H9 (cell line): ENCODE data around the gene WBP1L. TPM values are rescaled to one million over a fixed set of nuclear protein-coding genes. Genes with fewer than 3 reads are reported as not detected.

Experiments used
- DNase-seq: peaks from one replicate; pipeline ENCODE4 v3.0.0-alpha.2; 2017
- H2AFZ ChIP-seq: one replicate; pipeline ENCODE4 v1.6.1; 2013; ENCODE audit warnings: mild to moderate bottlenecking, low read length, control low read depth, moderate library complexity
- H2AK5ac ChIP-seq: 2 replicates; pipeline ENCODE4 v1.6.1; 2013; ENCODE audit warnings: low read length, control low read depth, mixed read lengths; ENCODE audit not compliant: insufficient read length
- H2BK120ac ChIP-seq: one replicate; pipeline ENCODE4 v1.6.1; 2013; ENCODE audit warnings: low read depth, mild to moderate bottlenecking, low read length, control low read depth, inconsistent platforms; ENCODE audit not compliant: poor library complexity, severe bottlenecking
- H2BK12ac ChIP-seq: 2 replicates; pipeline ENCODE4 v1.6.1; 2013; ENCODE audit warnings: low read length, control low read depth, mixed read lengths, low read depth; ENCODE audit not compliant: insufficient read length
- H2BK15ac ChIP-seq: 2 replicates; pipeline ENCODE4 v1.6.1; 2013; ENCODE audit warnings: low read depth, low read length, control low read depth
- H2BK20ac ChIP-seq: one replicate; pipeline ENCODE4 v1.6.1; 2013; ENCODE audit warnings: low read depth, mild to moderate bottlenecking, low read length, control low read depth, inconsistent platforms; ENCODE audit not compliant: poor library complexity, severe bottlenecking
- H2BK5ac ChIP-seq: 2 replicates; pipeline ENCODE4 v1.6.1; 2013; ENCODE audit warnings: low read length, control low read depth, mixed read lengths; ENCODE audit not compliant: insufficient read length
- H3K14ac ChIP-seq: 2 replicates; pipeline ENCODE4 v1.6.1; 2013; ENCODE audit warnings: low read length, control low read depth; ENCODE audit not compliant: insufficient read depth
- H3K18ac ChIP-seq: 2 replicates; pipeline ENCODE4 v1.6.1; 2013; ENCODE audit warnings: low read depth, mild to moderate bottlenecking, mixed read lengths, low read length, control low read depth; ENCODE audit not compliant: insufficient read length
- H3K23ac ChIP-seq: 2 replicates; pipeline ENCODE4 v1.6.1; 2013; ENCODE audit warnings: low read length, control low read depth, mixed read lengths, low read depth; ENCODE audit not compliant: insufficient read length
- H3K23me2 ChIP-seq: 2 replicates; pipeline ENCODE4 v1.6.1; 2013; ENCODE audit warnings: low read depth, mild to moderate bottlenecking, mixed read lengths, low read length, control low read depth; ENCODE audit not compliant: insufficient read length, poor library complexity, severe bottlenecking
- H3K27ac ChIP-seq: 2 replicates; pipeline ENCODE4 v1.5.1; 2013; ENCODE audit warnings: low read length, control low read depth, mixed read lengths, low read depth; ENCODE audit not compliant: insufficient read length
- H3K27me3 ChIP-seq: 2 replicates; pipeline ENCODE4 v1.6.1; 2013; ENCODE audit warnings: low read length, control low read depth, inconsistent platforms; ENCODE audit not compliant: insufficient read depth
- H3K4ac ChIP-seq: 2 replicates; pipeline ENCODE4 v1.6.1; 2013; ENCODE audit warnings: low read depth, mild to moderate bottlenecking, control low read depth, inconsistent platforms, low read length, moderate library complexity
- H3K4me1 ChIP-seq: 2 replicates; pipeline ENCODE4 v1.6.1; 2013; ENCODE audit warnings: low read length, control low read depth, inconsistent platforms; ENCODE audit not compliant: insufficient read depth
- H3K4me2 ChIP-seq: 2 replicates; pipeline ENCODE4 v1.6.1; 2013; ENCODE audit warnings: low read length, control low read depth, mixed read lengths; ENCODE audit not compliant: insufficient read length, insufficient read depth
- H3K56ac ChIP-seq: 2 replicates; pipeline ENCODE4 v1.6.1; 2013; ENCODE audit warnings: low read depth, mild to moderate bottlenecking, mixed read lengths, low read length, control low read depth; ENCODE audit not compliant: insufficient read length
- H3K79me1 ChIP-seq: 2 replicates; pipeline ENCODE4 v1.6.1; 2013; ENCODE audit warnings: low read depth, mild to moderate bottlenecking, moderate library complexity, low read length, control low read depth, inconsistent platforms; ENCODE audit not compliant: insufficient read depth, poor library complexity, severe bottlenecking
- H3K79me2 ChIP-seq: 2 replicates; pipeline ENCODE4 v1.6.1; 2013; ENCODE audit warnings: low read length, control low read depth, inconsistent platforms; ENCODE audit not compliant: insufficient read depth
- H3K9ac ChIP-seq: 2 replicates; pipeline ENCODE4 v1.6.1; 2013; ENCODE audit warnings: low read length, control low read depth, mixed read lengths; ENCODE audit not compliant: insufficient read length; ENCODE audit errors: extremely low read depth
- H3K9me3 ChIP-seq: one replicate; pipeline ENCODE4 v1.6.1; 2013; ENCODE audit warnings: low read depth, low read length, inconsistent platforms; ENCODE audit not compliant: control insufficient read depth
- H3T11ph ChIP-seq: one replicate; pipeline ENCODE4 v1.6.1; 2013; ENCODE audit warnings: mild to moderate bottlenecking, low read length, control low read depth, inconsistent platforms
- H4K20me1 ChIP-seq: one replicate; pipeline ENCODE4 v1.6.1; 2013; ENCODE audit not compliant: control insufficient read depth, insufficient read length, insufficient read depth
- H4K5ac ChIP-seq: 2 replicates; pipeline ENCODE4 v1.6.1; 2013; ENCODE audit warnings: low read depth, mild to moderate bottlenecking, mixed read lengths, low read length, control low read depth; ENCODE audit not compliant: insufficient read length
- H4K8ac ChIP-seq: replicated peaks from 2 replicates; pipeline ENCODE4 v1.6.1; 2013; ENCODE audit warnings: low read length, control low read depth, mixed read lengths, low read depth; ENCODE audit not compliant: insufficient read length
- H4K91ac ChIP-seq: 2 replicates; pipeline ENCODE4 v1.6.1; 2013; ENCODE audit warnings: low read depth, mild to moderate bottlenecking, moderate library complexity, mixed read lengths, low read length, control low read depth; ENCODE audit not compliant: insufficient read length
- H3K27ac Mint-ChIP-seq, 3 experiments: 2 replicates in 2 of 3; 3 replicates in 1 of 3; pipeline ENCODE4 v1.8.0; 2020 to 2021; ENCODE audit warnings: mixed read lengths in 3 of 3, mild to moderate bottlenecking in 1 of 3, moderate library complexity in 1 of 3
- H3K27me3 Mint-ChIP-seq: 2 replicates; pipeline ENCODE4 v1.8.0; 2021; ENCODE audit warnings: low read depth, mild to moderate bottlenecking, moderate library complexity, mixed read lengths
- H3K36me3 Mint-ChIP-seq, 3 experiments: 2 replicates in 2 of 3; 3 replicates in 1 of 3; pipeline ENCODE4 v1.8.0; 2020 to 2021; ENCODE audit warnings: low read depth in 3 of 3, mixed read lengths in 3 of 3; ENCODE audit not compliant: insufficient read depth in 1 of 3
- H3K4me1 Mint-ChIP-seq, 2 experiments: 2 replicates each; pipeline ENCODE4 v1.8.0; 2020; ENCODE audit warnings: mixed read lengths in 2 of 2
- H3K4me3 Mint-ChIP-seq, 2 experiments: 2 replicates in 1 of 2; 3 replicates in 1 of 2; pipeline ENCODE4 v1.8.0; 2020 to 2021; ENCODE audit warnings: mild to moderate bottlenecking in 2 of 2, mixed read lengths in 2 of 2, moderate library complexity in 1 of 2
- H3K9me3 Mint-ChIP-seq, 2 experiments: 2 replicates in 1 of 2; 3 replicates in 1 of 2; pipeline ENCODE4 v1.8.0; 2020; ENCODE audit warnings: mild to moderate bottlenecking in 2 of 2, mixed read lengths in 2 of 2, moderate library complexity in 1 of 2
- CTCF ChIP-seq: fragments of 200-600 bp; sonication (generic); conservative IDR thresholded peaks from 3 replicates; pipeline ENCODE4 v1.8.0; 2021; ENCODE audit warnings: antibody characterized with exemption, mild to moderate bottlenecking
- WGBS: extraction: QIAGEN DNeasy Blood & Tissue Kit; methylation state at CpG from one replicate; pipeline ENCODE4 v1.1.7; 2013; ENCODE audit warnings: missing lambda C conversion rate, low lambda C conversion rate, mixed read lengths; ENCODE audit not compliant: insufficient read length; ENCODE audit errors: extremely low coverage; 5-methylcytosine and 5-hydroxymethylcytosine counted together
- total RNA-seq: library from RNA; stranded (reverse); gene quantifications from 2 replicates; pipeline ENCODE4 v1.2.1, GENCODE V29; 2021

Gene WBP1L
- total RNA-seq, 1 experiment from 2014 or later = 23.8 TPM

- Mint-ChIP-seq H3K9me3 (no peaks in the 10 kb centered on the region), H3K36me3 (no peaks in the 10 kb centered on the region), H3K4me1 (peaks cover 57 to 64% of the 10 kb centered on the region in 2 experiments), H3K27me3 (no peaks in the 10 kb centered on the region; the same call in 1 of the 2 replicates), H3K4me3 (peak overlapping the region in 1 of 2 experiments; percentile 36; a peak in 1 of 5 replicates), H3K27ac (peak overlapping the region in 2 of 3 experiments; percentile 30 to 46; a peak in 2 of 7 replicates)
- H3K14ac ChIP-seq = no peak overlapping the region; the same call in 1 of the 2 replicates
- no peak overlapping the region for H2BK120ac ChIP-seq
- H3K27ac ChIP-seq = no peak overlapping the region
- H4K20me1 ChIP-seq = no peaks in the 10 kb centered on the region
- peaks cover 31% of the 10 kb centered on the region; the same call in 1 of the 2 replicates for H3K4me1 ChIP-seq
- no peak overlapping the region for H3K4ac ChIP-seq
- H2BK15ac ChIP-seq = no peak overlapping the region
- no peak overlapping the region for H2AK5ac ChIP-seq
- no peak overlapping the region for H3K56ac ChIP-seq
- H4K8ac ChIP-seq = no peak overlapping the region
- no peak overlapping the region for H3K9ac ChIP-seq
- H3K18ac ChIP-seq = no peak overlapping the region
- no peak overlapping the region for H2BK20ac ChIP-seq
- no peaks in the 10 kb centered on the region for H3K27me3 ChIP-seq
- no CpG with 5 or more reads among the region's 17 CpGs for WGBS
- H4K91ac ChIP-seq = no peak overlapping the region
- H3T11ph ChIP-seq = no peak overlapping the region
- H3K9me3 ChIP-seq = no peaks in the 10 kb centered on the region
- no peak overlapping the region for H2BK12ac ChIP-seq
- H3K79me2 ChIP-seq = no peaks in the 10 kb centered on the region
- DNase-seq = peak; percentile 71
- no peaks in the 10 kb centered on the region for H3K23me2 ChIP-seq
- no peak overlapping the region for H2AFZ ChIP-seq
- H2BK5ac ChIP-seq = no peak overlapping the region
- no peak overlapping the region for H4K5ac ChIP-seq
- H3K23ac ChIP-seq = no peak overlapping the region
- H3K79me1 ChIP-seq = no peaks in the 10 kb centered on the region
- no peak for TF ChIP-seq CTCF
- H3K4me2 ChIP-seq = no peak overlapping the region
Observed at GRCh38 chr10:102777711-102778453, 34.1 kb downstream of the WBP1L start.
